Caco-2 (cell line): Measurements from ENCODE around the gene SRA1. TPM values are rescaled to one million over a fixed set of nuclear protein-coding genes. Genes with fewer than 3 reads are reported as not detected.
A peak's percentile ranks its signal among the peaks of the same experiment; 100 is the strongest.

Source experiments
- BruUV-seq: library from RNA; stranded (reverse); fragments of 400-500 nt; replicated peaks from 2 replicates; lab custom pipeline; 2021; lab: Mats Ljungman, UMichigan
- CTCF ChIA-PET: fragments of 300-600 bp; sonication (Branson Sonifier 250); formaldehyde crosslinking; loops from one replicate; lab custom pipeline; 2022; ENCODE audit warnings: antibody characterized with exemption; lab: Charles Lee
- POLR2A ChIA-PET: fragments of 300-600 bp; sonication (Branson Sonifier 250); formaldehyde crosslinking; loops from one replicate; lab custom pipeline; 2022; ENCODE audit warnings: antibody characterized with exemption; lab: Charles Lee
- DNase-seq, 2 experiments: peaks; one replicate each; pipeline versions ENCODE4 v3.0.0 to v3.0.0-alpha.2; 2020 to 2022
- H3K27me3 ChIP-seq: replicated peaks from 2 replicates; pipeline ENCODE4 v1.6.0; 2011; ENCODE audit warnings: low read length; ENCODE audit not compliant: control insufficient read depth, insufficient read depth
- H3K36me3 ChIP-seq: 2 replicates; pipeline ENCODE4 v1.5.1; 2011; ENCODE audit warnings: low read length; ENCODE audit not compliant: control insufficient read depth, insufficient read depth
- H3K4me1 ChIP-seq: fragments of 250-450 bp; sonication (Bioruptor Pico); 2 replicates; pipeline ENCODE4 v1.5.1; 2020; ENCODE audit warnings: mild to moderate bottlenecking
- H3K4me3 ChIP-seq: 2 replicates; pipeline ENCODE4 v1.5.1; 2011; ENCODE audit warnings: low read depth, mild to moderate bottlenecking, control low read depth, low read length
- H3K9me3 ChIP-seq: fragments of 250-450 bp; sonication (Bioruptor Pico); 2 replicates; pipeline ENCODE4 v1.5.1; 2020; ENCODE audit warnings: mild to moderate bottlenecking, moderate library complexity
- H3K27ac Mint-ChIP-seq: one replicate; pipeline ENCODE4 v1.8.0; 2022; ENCODE audit warnings: mixed read lengths; ENCODE audit not compliant: unreplicated experiment
- H3K27me3 Mint-ChIP-seq: one replicate; pipeline ENCODE4 v1.8.0; 2022; ENCODE audit warnings: mixed read lengths; ENCODE audit not compliant: insufficient read depth, unreplicated experiment
- H3K36me3 Mint-ChIP-seq: one replicate; pipeline ENCODE4 v1.8.0; 2022; ENCODE audit warnings: mild to moderate bottlenecking, mixed read lengths; ENCODE audit not compliant: insufficient read depth, unreplicated experiment
- H3K4me1 Mint-ChIP-seq: one replicate; pipeline ENCODE4 v1.8.0; 2022; ENCODE audit warnings: low read depth, mixed read lengths; ENCODE audit not compliant: unreplicated experiment
- H3K4me3 Mint-ChIP-seq: one replicate; pipeline ENCODE4 v1.8.0; 2022; ENCODE audit warnings: mild to moderate bottlenecking, moderate library complexity, mixed read lengths; ENCODE audit not compliant: unreplicated experiment
- H3K9me3 Mint-ChIP-seq: one replicate; pipeline ENCODE4 v1.8.0; 2022; ENCODE audit warnings: mixed read lengths; ENCODE audit not compliant: unreplicated experiment
- CTCF ChIP-seq, 2 experiments: fragments of 200-600 bp in 1 of 2; IDR thresholded peaks; 1 replicate in 1 of 2; 2 replicates in 1 of 2; pipeline versions ENCODE4 v1.5.1 to v1.8.0; 2011 to 2022; ENCODE audit warnings: antibody characterized with exemption in 1 of 2, control low read depth in 1 of 2, inconsistent platforms in 1 of 2, low read depth in 1 of 2, low read length in 1 of 2, mild to moderate bottlenecking in 1 of 2, moderate library complexity in 1 of 2; ENCODE audit not compliant: insufficient read depth in 1 of 2, severe bottlenecking in 1 of 2, unreplicated experiment in 1 of 2
- intact Hi-C: fragments of 100-400 bp; cut with micrococcal nuclease; formaldehyde crosslinking; loops from one replicate; pipeline ENCODE4 v1.10.0; 2022; ENCODE audit not compliant: unreplicated experiment
- total RNA-seq: library from RNA; stranded (reverse); gene quantifications from 2 replicates; pipeline ENCODE4 v1.2.3, GENCODE V29; 2022

SRA1 gene
- total RNA-seq, 1 experiment from 2014 or later, result 50.3 TPM

- Mint-ChIP-seq H3K27ac (peak overlapping the region; percentile 64), H3K36me3 (peaks cover 95% of the 10 kb centered on the region), H3K27me3 (no peaks in the 10 kb centered on the region), H3K9me3 (no peaks in the 10 kb centered on the region), H3K4me3 (peak overlapping the region; percentile 69), H3K4me1 (peaks cover 25% of the 10 kb centered on the region)
- intact Hi-C loops, result no loop called here
- no peak for TF ChIP-seq CTCF (IDR thresholded peaks at IDR 0.05; ENCODE audit: insufficient read depth in 1 of 2, low read depth in 1 of 2, low read length in 1 of 2, severe bottlenecking in 1 of 2, unreplicated experiment in 1 of 2)
- H3K27me3 ChIP-seq, result no peaks in the 10 kb centered on the region
- H3K4me3 ChIP-seq, result no peak overlapping the region
- DNase-seq, result no peak
- ChIA-PET POLR2A (interaction anchor here (1.8 to 2.1 kb wide), 2 partner anchors 9 to 15 kb away, joined by 14 to 29 read pairs; partner anchors contain the start of genes APBB3 and SRA1), CTCF (no interaction called here)
- H3K9me3 ChIP-seq, result no peaks in the 10 kb centered on the region
- H3K4me1 ChIP-seq, result peaks cover 13% of the 10 kb centered on the region
- H3K36me3 ChIP-seq, result peaks cover 6% of the 10 kb centered on the region
- no TSS peak for BruUV-seq
Measured at GRCh38 chr5:140548791-140549190, 8.5 kb downstream of the SRA1 start.

- intact Hi-C loops, result no loop called here
Measured at GRCh38 chr5:140548300-140548688, 9.0 kb downstream of the SRA1 start.

More at GRCh38 chr5:140548300-140548688, 9.0 kb downstream of the SRA1 start:
- BruUV-seq, result no TSS peak
- Histone ChIP-seq H3K9me3 (no peaks in the 10 kb centered on the region), H3K4me1 (peaks cover 13% of the 10 kb centered on the region), H3K27me3 (no peaks in the 10 kb centered on the region), H3K4me3 (peak overlapping the region; percentile 38), H3K36me3 (peaks cover 6% of the 10 kb centered on the region)
- no peaks in the 10 kb centered on the region for H3K27me3 Mint-ChIP-seq
- peak overlapping the region; percentile 69 for H3K4me3 Mint-ChIP-seq
- H3K36me3 Mint-ChIP-seq, result peaks cover 93% of the 10 kb centered on the region
- no peak for DNase-seq
- H3K9me3 Mint-ChIP-seq, result no peaks in the 10 kb centered on the region
- H3K27ac Mint-ChIP-seq, result peak overlapping the region; percentile 88
- TF ChIP-seq CTCF (IDR thresholded peaks at IDR 0.05; ENCODE audit: insufficient read depth in 1 of 2, low read depth in 1 of 2, low read length in 1 of 2, severe bottlenecking in 1 of 2, unreplicated experiment in 1 of 2), result no peak
- H3K4me1 Mint-ChIP-seq, result peaks cover 20% of the 10 kb centered on the region
- ChIA-PET POLR2A (interaction anchor here (1.1 to 2.1 kb wide), 7 partner anchors 9 to 163 kb away, joined by 3 to 30 read pairs (median 8); partner anchors contain the start of genes APBB3, HARS1, HARS2 and IK), CTCF (interaction anchor here (1.3 to 1.7 kb wide), 4 partner anchors 9 to 175 kb away, joined by 3 to 10 read pairs (median 4); partner anchors contain the start of genes CD14, SRA1 and ZMAT2)
